Peyer's patch (tissue), 4 donors: ENCODE measurements around the gene ZFPL1.

ENCODE experiments used
- CTCF ChIP-seq, 6 experiments: fragments of 450-650 bp in 4 of 6; fragments of 200-600 bp in 2 of 6; sonication (generic) in 1 of 6; IDR thresholded peaks; one replicate each; pipeline ENCODE4 v1.5.1; 2017 to 2019; ENCODE audit warnings: antibody characterized with exemption in 6 of 6, mild to moderate bottlenecking in 3 of 6, moderate library complexity in 1 of 6
- POLR2A ChIP-seq, 2 donors: fragments of 450-650 bp; IDR thresholded peaks; one replicate each; pipeline ENCODE4 v1.5.1; 2017; ENCODE audit warnings: antibody characterized with exemption in 2 of 2, mild to moderate bottlenecking in 2 of 2, moderate library complexity in 2 of 2

DNA sequence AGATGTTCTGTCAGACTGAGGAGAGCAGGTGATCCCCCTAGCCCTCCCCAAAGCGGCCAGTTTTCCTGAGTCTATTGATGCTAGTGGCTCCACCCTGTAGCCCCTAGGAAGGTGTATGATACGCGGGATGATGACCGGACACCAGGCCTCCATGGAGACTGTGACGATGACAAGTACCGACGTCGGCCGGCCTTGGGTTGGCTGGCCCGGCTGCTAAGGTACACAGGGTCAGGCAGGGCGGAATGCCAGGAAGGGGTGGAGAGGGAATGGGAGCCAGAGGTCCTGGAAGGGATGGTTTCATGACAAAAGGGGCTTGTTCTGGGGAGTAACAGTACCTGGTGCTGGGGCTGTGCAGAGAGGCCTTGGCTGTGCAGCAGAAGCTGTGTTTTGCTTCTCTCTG is 3.2 kb downstream of the ZFPL1 start:
- TF ChIP-seq CTCF (IDR thresholded peaks at IDR 0.05) = no peak
- no peak for TF ChIP-seq POLR2A (IDR thresholded peaks at IDR 0.05)
